SK-N-SH (cell line): ENCODE measurements around the gene TRAIP. TPM values are rescaled to one million over a fixed set of nuclear protein-coding genes. Genes with fewer than 3 reads are reported as not detected.

Source experiments
- CTCF ChIA-PET: fragments of 300-600, 350-600 bp; formaldehyde crosslinking; extraction: SDS; loops from one replicate; lab custom pipeline; 2021; lab: Yijun Ruan, JAX
- POLR2A ChIA-PET: fragments of 350-600 bp; sonication (Branson Sonifier 250); formaldehyde crosslinking; extraction: SDS; loops from one replicate; lab custom pipeline; 2020; ENCODE audit warnings: antibody characterized with exemption, inconsistent platforms; lab: Yijun Ruan, JAX
- DNase-seq: peaks from one replicate; pipeline ENCODE4 v3.0.0; 2012
- H2AFZ ChIP-seq: fragments of 200-600 bp; sonication (generic); 2 replicates; pipeline ENCODE4 v1.8.1; 2016; ENCODE audit warnings: antibody characterized with exemption, mild to moderate bottlenecking, low read depth
- H3F3A ChIP-seq: fragments of 200-600 bp; sonication (generic); replicated peaks from 2 replicates; pipeline ENCODE3; 2016; ENCODE audit warnings: antibody characterized with exemption, mild to moderate bottlenecking; ENCODE audit not compliant: insufficient read depth
- H3K27ac ChIP-seq, 2 experiments: fragments of 200-500 bp in 1 of 2; fragments of 200-600 bp in 1 of 2; sonication (Bioruptor generic) in 1 of 2; sonication (generic), shearing (Covaris generic) in 1 of 2; 2 replicates each; pipeline versions ENCODE4 v1.5.1 to v1.6.1; 2014 to 2016; ENCODE audit warnings: low read depth in 2 of 2, inconsistent platforms in 1 of 2, low read length in 1 of 2, mild to moderate bottlenecking in 1 of 2, mixed read lengths in 1 of 2
- H3K27me3 ChIP-seq: fragments of 200-600 bp; sonication (generic), shearing (Covaris generic); 2 replicates; pipeline ENCODE4 v1.6.1; 2016; ENCODE audit warnings: mixed run types; ENCODE audit not compliant: insufficient read depth
- H3K36me3 ChIP-seq, 2 experiments: fragments of 200-500 bp in 1 of 2; fragments of 200-600 bp in 1 of 2; sonication (Bioruptor generic) in 1 of 2; sonication (generic) in 1 of 2; replicated peaks in 1 of 2; 2 replicates each; pipeline versions ENCODE3 to v1.5.1; 2014 to 2016; ENCODE audit warnings: low read length in 1 of 2, mild to moderate bottlenecking in 1 of 2; ENCODE audit not compliant: insufficient read depth in 2 of 2, control insufficient read depth in 1 of 2
- H3K4me1 ChIP-seq, 2 experiments: fragments of 200-500 bp in 1 of 2; fragments of 200-600 bp in 1 of 2; sonication (Bioruptor generic) in 1 of 2; sonication (generic), shearing (Covaris generic) in 1 of 2; 2 replicates each; pipeline versions ENCODE4 v1.5.1 to v1.6.1; 2014 to 2016; ENCODE audit warnings: low read depth in 1 of 2, low read length in 1 of 2, mixed run types in 1 of 2; ENCODE audit not compliant: insufficient read depth in 2 of 2, control insufficient read depth in 1 of 2
- H3K4me2 ChIP-seq: fragments of 200-600 bp; sonication (generic), shearing (Covaris generic); 2 replicates; pipeline ENCODE4 v1.6.1; 2017; ENCODE audit warnings: mixed run types
- H3K4me3 ChIP-seq, 2 experiments: fragments of 200-500 bp in 1 of 2; fragments of 200-600 bp in 1 of 2; sonication (Bioruptor generic) in 1 of 2; sonication (generic), shearing (Covaris generic) in 1 of 2; 2 replicates each; pipeline versions ENCODE4 v1.5.1 to v1.8.1; 2014 to 2016; ENCODE audit warnings: low read depth in 2 of 2, inconsistent platforms in 1 of 2, low read length in 1 of 2, mild to moderate bottlenecking in 1 of 2, mixed read lengths in 1 of 2, moderate library complexity in 1 of 2
- H3K79me2 ChIP-seq: fragments of 200-600 bp; sonication (generic); 2 replicates; pipeline ENCODE4 v1.8.1; 2017; ENCODE audit warnings: mild to moderate bottlenecking; ENCODE audit not compliant: insufficient read depth
- H3K9ac ChIP-seq: fragments of 200-600 bp; sonication (generic); 2 replicates; pipeline ENCODE4 v1.6.1; 2017; ENCODE audit warnings: mixed run types
- H3K9me2 ChIP-seq: fragments of 200-600 bp; sonication (generic); 2 replicates; pipeline ENCODE4 v1.6.1; 2017; ENCODE audit warnings: mixed run types
- H3K9me3 ChIP-seq: fragments of 200-600 bp; sonication (generic); 2 replicates; pipeline ENCODE4 v1.6.1; 2017; ENCODE audit warnings: mixed run types, mild to moderate bottlenecking, moderate library complexity
- H4K20me1 ChIP-seq: fragments of 200-600 bp; sonication (generic); 2 replicates; pipeline ENCODE4 v1.6.1; 2017; ENCODE audit warnings: mild to moderate bottlenecking, mixed run types; ENCODE audit not compliant: insufficient read depth
- ELF1 ChIP-seq: IDR thresholded peaks from 2 replicates; pipeline ENCODE4 v1.4.0; 2012
- EP300 ChIP-seq, 2 experiments: IDR thresholded peaks; 2 replicates each; pipeline versions ENCODE4 v1.4.0 to v1.6.1; 2012; ENCODE audit warnings: borderline replicate concordance in 1 of 2, low read depth in 1 of 2, low read length in 1 of 2
- EZH2phosphoT487 ChIP-seq: fragments of 200-600 bp; sonication (generic); IDR thresholded peaks from 2 replicates; pipeline ENCODE4 v1.6.1; 2017; ENCODE audit warnings: low read depth, mixed run types, mild to moderate bottlenecking, antibody characterized with exemption, moderate library complexity, borderline replicate concordance
- FOXJ3 ChIP-seq: sonication (generic); formaldehyde crosslinking; IDR thresholded peaks from 2 replicates; pipeline ENCODE4 v1.5.1; 2020; ENCODE audit warnings: mild to moderate bottlenecking, missing genetic modification reagents
- GABPA ChIP-seq: IDR thresholded peaks from 2 replicates; pipeline ENCODE4 v1.4.0; 2012; ENCODE audit warnings: low read depth, mild to moderate bottlenecking
- GATA2 ChIP-seq: sonication (generic); formaldehyde crosslinking; IDR thresholded peaks from 2 replicates; pipeline ENCODE4 v1.5.0; 2020; ENCODE audit warnings: mild to moderate bottlenecking, missing genetic modification reagents
- MEF2A ChIP-seq: IDR thresholded peaks from 2 replicates; pipeline ENCODE4 v1.4.0; 2012; ENCODE audit warnings: low read depth, borderline replicate concordance
- RAD21 ChIP-seq: IDR thresholded peaks from 2 replicates; pipeline ENCODE4 v1.6.1; 2012; ENCODE audit warnings: mild to moderate bottlenecking, low read length
- RCOR1 ChIP-seq: fragments of 150-350 bp; IDR thresholded peaks from 2 replicates; pipeline ENCODE4 v1.6.1; 2017; ENCODE audit warnings: antibody characterized with exemption, low read length
- RXRA ChIP-seq: IDR thresholded peaks from 2 replicates; pipeline ENCODE4 v1.4.0; 2012; ENCODE audit warnings: low read depth, mild to moderate bottlenecking, borderline replicate concordance
- SIN3A ChIP-seq: IDR thresholded peaks from 2 replicates; pipeline ENCODE4 v1.6.1; 2012; ENCODE audit warnings: low read depth, mild to moderate bottlenecking, low read length, moderate library complexity, borderline replicate concordance
- TEAD4 ChIP-seq: IDR thresholded peaks from 2 replicates; pipeline ENCODE4 v1.4.0; 2012; ENCODE audit warnings: mild to moderate bottlenecking, borderline replicate concordance; ENCODE audit not compliant: insufficient read depth
- WGBS: methylation state at CpG from one replicate; pipeline ENCODE4 v1.1.6; 2017; ENCODE audit warnings: low lambda C conversion rate; 5-methylcytosine and 5-hydroxymethylcytosine counted together
- polyA plus RNA-seq, 3 experiments: library from polyadenylated mRNA; depleted of rRNA; stranded (reverse); fragments of >200 nt; gene quantifications; 2 replicates each; pipeline ENCODE4 v1.2.3, GENCODE V29; 2012
- TF ChIP-seq, protein P1 (sequence below): fragments of 150-350 bp; IDR thresholded peaks from 2 replicates; pipeline ENCODE4 v1.6.1; 2016; ENCODE audit warnings: mild to moderate bottlenecking, low read depth, low read length
- TF ChIP-seq, protein P2 (sequence below): IDR thresholded peaks from 2 replicates; pipeline ENCODE4 v1.4.0; 2012; ENCODE audit warnings: low read depth, borderline replicate concordance
- TF ChIP-seq, protein P3 (sequence below): IDR thresholded peaks from 2 replicates; pipeline ENCODE4; 2012

Gene TRAIP
- polyA plus RNA-seq, 1 of the 3 experiments (the other 2 are of a cell fraction) = 8.1 TPM

DNA sequence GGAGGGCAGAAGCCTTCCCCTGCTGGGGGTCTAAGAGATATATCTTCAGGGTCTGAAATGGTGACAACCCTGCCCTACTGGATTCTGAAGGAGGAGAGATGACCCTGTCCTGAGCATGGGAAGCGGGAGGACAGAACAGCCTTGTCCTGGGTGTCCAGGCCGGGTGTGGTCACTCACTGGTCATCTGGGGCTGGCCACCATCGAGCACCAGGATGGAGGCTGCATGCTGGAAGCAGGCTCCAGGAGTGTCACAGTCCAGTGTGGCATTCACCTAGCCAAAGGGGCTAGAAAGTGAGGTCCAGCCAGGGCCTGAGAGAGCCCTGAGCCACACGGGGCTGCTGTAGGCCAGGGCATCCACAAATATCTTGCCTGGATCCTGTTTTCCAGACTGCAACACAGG is 61.9 kb downstream of the TRAIP start:
- no peaks in the 10 kb centered on the region for H4K20me1 ChIP-seq
- TF ChIP-seq RCOR1 = no peak
- no peak for TF ChIP-seq EP300 (IDR thresholded peaks at IDR 0.05; ENCODE audit: borderline replicate concordance in 1 of 2, low read depth in 1 of 2, low read length in 1 of 2)
- TF ChIP-seq TEAD4 = no peak
- TF ChIP-seq RAD21 = no peak
- no peak for TF ChIP-seq EZH2phosphoT487
- no peak for TF ChIP-seq MEF2A
- TF ChIP-seq ELF1 = no peak
- TF ChIP-seq, protein P1, sequence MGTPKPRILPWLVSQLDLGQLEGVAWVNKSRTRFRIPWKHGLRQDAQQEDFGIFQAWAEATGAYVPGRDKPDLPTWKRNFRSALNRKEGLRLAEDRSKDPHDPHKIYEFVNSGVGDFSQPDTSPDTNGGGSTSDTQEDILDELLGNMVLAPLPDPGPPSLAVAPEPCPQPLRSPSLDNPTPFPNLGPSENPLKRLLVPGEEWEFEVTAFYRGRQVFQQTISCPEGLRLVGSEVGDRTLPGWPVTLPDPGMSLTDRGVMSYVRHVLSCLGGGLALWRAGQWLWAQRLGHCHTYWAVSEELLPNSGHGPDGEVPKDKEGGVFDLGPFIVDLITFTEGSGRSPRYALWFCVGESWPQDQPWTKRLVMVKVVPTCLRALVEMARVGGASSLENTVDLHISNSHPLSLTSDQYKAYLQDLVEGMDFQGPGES = no peak
- no peak for TF ChIP-seq GATA2 (CRISPR knock-in tag)
- TF ChIP-seq, protein P2, sequence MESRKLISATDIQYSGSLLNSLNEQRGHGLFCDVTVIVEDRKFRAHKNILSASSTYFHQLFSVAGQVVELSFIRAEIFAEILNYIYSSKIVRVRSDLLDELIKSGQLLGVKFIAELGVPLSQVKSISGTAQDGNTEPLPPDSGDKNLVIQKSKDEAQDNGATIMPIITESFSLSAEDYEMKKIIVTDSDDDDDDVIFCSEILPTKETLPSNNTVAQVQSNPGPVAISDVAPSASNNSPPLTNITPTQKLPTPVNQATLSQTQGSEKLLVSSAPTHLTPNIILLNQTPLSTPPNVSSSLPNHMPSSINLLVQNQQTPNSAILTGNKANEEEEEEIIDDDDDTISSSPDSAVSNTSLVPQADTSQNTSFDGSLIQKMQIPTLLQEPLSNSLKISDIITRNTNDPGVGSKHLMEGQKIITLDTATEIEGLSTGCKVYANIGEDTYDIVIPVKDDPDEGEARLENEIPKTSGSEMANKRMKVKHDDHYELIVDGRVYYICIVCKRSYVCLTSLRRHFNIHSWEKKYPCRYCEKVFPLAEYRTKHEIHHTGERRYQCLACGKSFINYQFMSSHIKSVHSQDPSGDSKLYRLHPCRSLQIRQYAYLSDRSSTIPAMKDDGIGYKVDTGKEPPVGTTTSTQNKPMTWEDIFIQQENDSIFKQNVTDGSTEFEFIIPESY = no peak
- TF ChIP-seq, protein P3, sequence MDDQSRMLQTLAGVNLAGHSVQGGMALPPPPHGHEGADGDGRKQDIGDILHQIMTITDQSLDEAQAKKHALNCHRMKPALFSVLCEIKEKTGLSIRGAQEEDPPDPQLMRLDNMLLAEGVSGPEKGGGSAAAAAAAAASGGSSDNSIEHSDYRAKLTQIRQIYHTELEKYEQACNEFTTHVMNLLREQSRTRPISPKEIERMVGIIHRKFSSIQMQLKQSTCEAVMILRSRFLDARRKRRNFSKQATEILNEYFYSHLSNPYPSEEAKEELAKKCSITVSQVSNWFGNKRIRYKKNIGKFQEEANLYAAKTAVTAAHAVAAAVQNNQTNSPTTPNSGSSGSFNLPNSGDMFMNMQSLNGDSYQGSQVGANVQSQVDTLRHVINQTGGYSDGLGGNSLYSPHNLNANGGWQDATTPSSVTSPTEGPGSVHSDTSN = no peak
- TF ChIP-seq RXRA = no peak
- no peak for TF ChIP-seq SIN3A
- no peak for TF ChIP-seq FOXJ3
- TF ChIP-seq GABPA = no peak
- TF ChIP-seq, all 33 proteins: peak for 0
- Histone ChIP-seq H3K4me1 (no peaks in the 10 kb centered on the region; a peak in 1 of 4 replicates), H3K27me3 (no peaks in the 10 kb centered on the region), H3K36me3 (no peaks in the 10 kb centered on the region), H3K9me3 (no peaks in the 10 kb centered on the region), H3K9ac (no peak overlapping the region), H3K79me2 (no peaks in the 10 kb centered on the region), H2AFZ (no peak overlapping the region), H3F3A (no peaks in the 10 kb centered on the region), H3K4me3 (no peak overlapping the region), H3K9me2 (no peaks in the 10 kb centered on the region), H3K27ac (no peak overlapping the region), H3K4me2 (no peak overlapping the region)
- ChIA-PET POLR2A (no interaction called here), CTCF (no interaction called here)
- peak; percentile 2 for DNase-seq
- 53% methylated on average over 3 of the region's 4 CpGs for WGBS
